HL-60 (cell line): ENCODE measurements around the gene THY1.

Source experiments
- DNase-seq, 2 experiments: peaks; one replicate each; pipeline ENCODE4 v3.0.0-alpha.2; 2010 to 2020; ENCODE audit warnings: low read depth in 1 of 2, low spot score in 1 of 2
- H3K27ac ChIP-seq: fragments of 250-450 bp; sonication (Bioruptor Pico); replicated peaks from 2 replicates; pipeline ENCODE4 v1.5.1; 2020; ENCODE audit warnings: mild to moderate bottlenecking, moderate library complexity
- H3K27me3 ChIP-seq: fragments of 250-450 bp; sonication (Bioruptor Pico); 2 replicates; pipeline ENCODE4 v1.5.1; 2021; ENCODE audit warnings: mild to moderate bottlenecking, moderate library complexity; ENCODE audit not compliant: insufficient read depth, poor library complexity, severe bottlenecking
- H3K4me3 ChIP-seq: replicated peaks from 2 replicates; pipeline ENCODE4 v1.5.1; 2011; ENCODE audit warnings: mild to moderate bottlenecking, control low read depth, low read length; ENCODE audit not compliant: insufficient read depth
- GABPA ChIP-seq: IDR thresholded peaks from 2 replicates; pipeline ENCODE4 v1.6.1; 2012; ENCODE audit warnings: low read depth
- POLR2AphosphoS5 ChIP-seq: IDR thresholded peaks from 2 replicates; pipeline ENCODE4 v1.6.1; 2012; ENCODE audit warnings: low read depth
- SPI1 ChIP-seq: IDR thresholded peaks from 2 replicates; pipeline ENCODE4 v1.6.1; 2012; ENCODE audit warnings: low read depth, mild to moderate bottlenecking, borderline replicate concordance
- TF ChIP-seq, protein P1 (sequence below): IDR thresholded peaks from 2 replicates; pipeline ENCODE4 v1.6.1; 2012; ENCODE audit warnings: low read depth; ENCODE audit not compliant: insufficient replicate concordance
- TF ChIP-seq, protein P2 (sequence below): IDR thresholded peaks from one replicate; pipeline ENCODE4 v1.5.1; 2011; ENCODE audit warnings: low read length, control low read depth, inconsistent platforms; ENCODE audit not compliant: insufficient read depth

THY1 gene

DNA sequence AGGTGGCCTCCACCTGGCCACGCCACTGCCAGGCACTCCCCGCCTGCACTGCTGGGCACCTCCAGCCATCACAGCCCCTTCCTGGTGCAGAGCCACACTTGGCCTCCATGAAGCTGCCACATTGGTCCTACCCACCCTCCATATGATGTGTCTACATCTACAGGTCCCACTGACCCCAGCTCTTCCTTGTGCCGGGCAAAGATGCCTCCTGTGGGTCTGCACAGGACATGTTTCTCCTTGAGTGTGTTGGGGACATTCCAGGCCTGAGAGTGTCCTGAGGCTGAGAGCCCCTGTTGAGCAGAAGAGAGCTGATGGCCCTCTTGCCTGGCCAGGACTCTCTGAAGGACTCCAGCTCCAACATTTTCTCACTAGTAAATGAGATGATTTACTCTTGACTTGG is 7.5 kb downstream of the THY1 start:
- Histone ChIP-seq H3K27me3 (peaks cover 3% of the 10 kb centered on the region), H3K27ac (no peak overlapping the region), H3K4me3 (no peak overlapping the region)
- DNase-seq, result no peak
- TF ChIP-seq POLR2AphosphoS5 (no peak), SPI1 (no peak)
- TF ChIP-seq, protein P1, sequence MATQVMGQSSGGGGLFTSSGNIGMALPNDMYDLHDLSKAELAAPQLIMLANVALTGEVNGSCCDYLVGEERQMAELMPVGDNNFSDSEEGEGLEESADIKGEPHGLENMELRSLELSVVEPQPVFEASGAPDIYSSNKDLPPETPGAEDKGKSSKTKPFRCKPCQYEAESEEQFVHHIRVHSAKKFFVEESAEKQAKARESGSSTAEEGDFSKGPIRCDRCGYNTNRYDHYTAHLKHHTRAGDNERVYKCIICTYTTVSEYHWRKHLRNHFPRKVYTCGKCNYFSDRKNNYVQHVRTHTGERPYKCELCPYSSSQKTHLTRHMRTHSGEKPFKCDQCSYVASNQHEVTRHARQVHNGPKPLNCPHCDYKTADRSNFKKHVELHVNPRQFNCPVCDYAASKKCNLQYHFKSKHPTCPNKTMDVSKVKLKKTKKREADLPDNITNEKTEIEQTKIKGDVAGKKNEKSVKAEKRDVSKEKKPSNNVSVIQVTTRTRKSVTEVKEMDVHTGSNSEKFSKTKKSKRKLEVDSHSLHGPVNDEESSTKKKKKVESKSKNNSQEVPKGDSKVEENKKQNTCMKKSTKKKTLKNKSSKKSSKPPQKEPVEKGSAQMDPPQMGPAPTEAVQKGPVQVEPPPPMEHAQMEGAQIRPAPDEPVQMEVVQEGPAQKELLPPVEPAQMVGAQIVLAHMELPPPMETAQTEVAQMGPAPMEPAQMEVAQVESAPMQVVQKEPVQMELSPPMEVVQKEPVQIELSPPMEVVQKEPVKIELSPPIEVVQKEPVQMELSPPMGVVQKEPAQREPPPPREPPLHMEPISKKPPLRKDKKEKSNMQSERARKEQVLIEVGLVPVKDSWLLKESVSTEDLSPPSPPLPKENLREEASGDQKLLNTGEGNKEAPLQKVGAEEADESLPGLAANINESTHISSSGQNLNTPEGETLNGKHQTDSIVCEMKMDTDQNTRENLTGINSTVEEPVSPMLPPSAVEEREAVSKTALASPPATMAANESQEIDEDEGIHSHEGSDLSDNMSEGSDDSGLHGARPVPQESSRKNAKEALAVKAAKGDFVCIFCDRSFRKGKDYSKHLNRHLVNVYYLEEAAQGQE, result no peak
- TF ChIP-seq, protein P2, sequence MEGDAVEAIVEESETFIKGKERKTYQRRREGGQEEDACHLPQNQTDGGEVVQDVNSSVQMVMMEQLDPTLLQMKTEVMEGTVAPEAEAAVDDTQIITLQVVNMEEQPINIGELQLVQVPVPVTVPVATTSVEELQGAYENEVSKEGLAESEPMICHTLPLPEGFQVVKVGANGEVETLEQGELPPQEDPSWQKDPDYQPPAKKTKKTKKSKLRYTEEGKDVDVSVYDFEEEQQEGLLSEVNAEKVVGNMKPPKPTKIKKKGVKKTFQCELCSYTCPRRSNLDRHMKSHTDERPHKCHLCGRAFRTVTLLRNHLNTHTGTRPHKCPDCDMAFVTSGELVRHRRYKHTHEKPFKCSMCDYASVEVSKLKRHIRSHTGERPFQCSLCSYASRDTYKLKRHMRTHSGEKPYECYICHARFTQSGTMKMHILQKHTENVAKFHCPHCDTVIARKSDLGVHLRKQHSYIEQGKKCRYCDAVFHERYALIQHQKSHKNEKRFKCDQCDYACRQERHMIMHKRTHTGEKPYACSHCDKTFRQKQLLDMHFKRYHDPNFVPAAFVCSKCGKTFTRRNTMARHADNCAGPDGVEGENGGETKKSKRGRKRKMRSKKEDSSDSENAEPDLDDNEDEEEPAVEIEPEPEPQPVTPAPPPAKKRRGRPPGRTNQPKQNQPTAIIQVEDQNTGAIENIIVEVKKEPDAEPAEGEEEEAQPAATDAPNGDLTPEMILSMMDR, result no peak

DNA sequence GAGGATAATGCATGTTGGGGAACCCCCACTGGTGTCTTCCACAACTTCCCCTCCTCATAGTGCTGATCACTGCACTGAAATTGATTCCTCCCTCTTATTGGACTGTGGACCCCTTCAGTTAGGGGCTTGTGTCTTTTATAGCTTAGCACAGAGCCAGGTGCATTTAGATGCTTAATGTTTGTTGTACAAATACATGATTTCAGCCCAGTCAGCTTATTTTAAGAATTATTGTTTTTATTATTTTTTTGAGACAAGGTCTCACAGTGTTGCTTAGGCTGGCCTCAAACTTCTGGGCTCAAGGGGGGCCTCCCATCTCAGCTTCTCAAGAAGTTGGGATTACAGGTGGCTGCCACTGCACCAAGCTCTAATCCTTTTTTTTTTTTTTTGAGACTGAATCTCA is 8.2 kb downstream of the THY1 start:
- TF ChIP-seq GABPA, result no peak
- no peak for TF ChIP-seq SPI1
- TF ChIP-seq, protein P2, result no peak
- TF ChIP-seq, protein P1, result no peak
- TF ChIP-seq POLR2AphosphoS5, result no peak

DNA sequence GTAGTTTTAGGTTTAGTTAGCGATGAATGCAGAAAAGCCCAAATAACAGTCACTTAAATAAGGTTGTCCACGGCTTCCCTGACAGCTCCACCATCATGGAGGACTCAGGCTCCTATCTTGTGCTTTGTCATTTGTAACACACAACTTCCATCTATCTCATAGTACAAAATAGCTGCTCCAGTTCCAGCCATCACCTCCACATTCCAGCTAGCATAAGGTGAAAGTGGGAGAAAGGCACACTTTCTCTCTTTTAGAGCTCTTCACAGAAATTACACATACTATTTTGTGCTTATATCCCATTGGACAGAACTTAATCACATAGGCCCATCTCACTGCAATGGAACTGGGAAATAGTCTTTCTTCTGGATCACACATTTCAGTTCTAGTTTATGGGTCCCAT is 8.7 kb downstream of the THY1 start:
- no peak for DNase-seq
- Histone ChIP-seq H3K27me3 (no peaks in the 10 kb centered on the region), H3K27ac (no peak overlapping the region), H3K4me3 (no peak overlapping the region)
- TF ChIP-seq POLR2AphosphoS5, result no peak
- TF ChIP-seq, protein P1, result no peak
- TF ChIP-seq GABPA, result no peak
- TF ChIP-seq SPI1, result no peak
- TF ChIP-seq, protein P2, result no peak

More for the DNA sequence above, 8.2 kb downstream of the THY1 start:
- Histone ChIP-seq H3K27ac (no peak overlapping the region), H3K4me3 (no peak overlapping the region), H3K27me3 (no peaks in the 10 kb centered on the region)
- no peak for DNase-seq
